Activated T-helper 1 cell treated with Interleukin-2 at 50 U/mL for 16 hours (primary cell): ENCODE data around the gene SPRED3.

Source experiments
- DNase-seq: peaks from one replicate; pipeline ENCODE4 v3.0.0-alpha.2; 2020; ENCODE audit warnings: low read depth

SPRED3 gene

GRCh38 chr19:38445362-38445761 lies 56.9 kb downstream of the SPRED3 start:
- no peak for DNase-seq

DNA sequence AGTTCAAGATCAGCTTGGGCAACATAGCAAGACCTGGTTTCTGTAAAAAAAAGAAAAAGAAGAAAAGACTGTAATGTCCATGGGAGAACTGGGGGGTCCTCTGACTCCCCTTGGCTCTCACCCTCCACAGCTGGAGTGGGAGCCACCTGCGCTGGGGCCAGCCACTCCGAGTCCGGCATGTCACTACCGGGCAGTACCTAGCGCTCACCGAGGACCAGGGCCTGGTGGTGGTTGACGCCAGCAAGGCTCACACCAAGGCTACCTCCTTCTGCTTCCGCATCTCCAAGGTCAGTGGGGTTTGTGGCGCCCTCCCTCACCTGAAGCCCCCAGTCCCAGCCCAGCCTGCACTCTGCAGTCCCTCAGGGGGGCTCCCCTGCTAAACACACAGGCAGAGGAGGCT lies 59.7 kb downstream of the SPRED3 start:
- DNase-seq: no peak
